ENCODE measurements around the gene WDR18.

The WDR18 gene, protein sequence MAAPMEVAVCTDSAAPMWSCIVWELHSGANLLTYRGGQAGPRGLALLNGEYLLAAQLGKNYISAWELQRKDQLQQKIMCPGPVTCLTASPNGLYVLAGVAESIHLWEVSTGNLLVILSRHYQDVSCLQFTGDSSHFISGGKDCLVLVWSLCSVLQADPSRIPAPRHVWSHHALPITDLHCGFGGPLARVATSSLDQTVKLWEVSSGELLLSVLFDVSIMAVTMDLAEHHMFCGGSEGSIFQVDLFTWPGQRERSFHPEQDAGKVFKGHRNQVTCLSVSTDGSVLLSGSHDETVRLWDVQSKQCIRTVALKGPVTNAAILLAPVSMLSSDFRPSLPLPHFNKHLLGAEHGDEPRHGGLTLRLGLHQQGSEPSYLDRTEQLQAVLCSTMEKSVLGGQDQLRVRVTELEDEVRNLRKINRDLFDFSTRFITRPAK

DNA sequence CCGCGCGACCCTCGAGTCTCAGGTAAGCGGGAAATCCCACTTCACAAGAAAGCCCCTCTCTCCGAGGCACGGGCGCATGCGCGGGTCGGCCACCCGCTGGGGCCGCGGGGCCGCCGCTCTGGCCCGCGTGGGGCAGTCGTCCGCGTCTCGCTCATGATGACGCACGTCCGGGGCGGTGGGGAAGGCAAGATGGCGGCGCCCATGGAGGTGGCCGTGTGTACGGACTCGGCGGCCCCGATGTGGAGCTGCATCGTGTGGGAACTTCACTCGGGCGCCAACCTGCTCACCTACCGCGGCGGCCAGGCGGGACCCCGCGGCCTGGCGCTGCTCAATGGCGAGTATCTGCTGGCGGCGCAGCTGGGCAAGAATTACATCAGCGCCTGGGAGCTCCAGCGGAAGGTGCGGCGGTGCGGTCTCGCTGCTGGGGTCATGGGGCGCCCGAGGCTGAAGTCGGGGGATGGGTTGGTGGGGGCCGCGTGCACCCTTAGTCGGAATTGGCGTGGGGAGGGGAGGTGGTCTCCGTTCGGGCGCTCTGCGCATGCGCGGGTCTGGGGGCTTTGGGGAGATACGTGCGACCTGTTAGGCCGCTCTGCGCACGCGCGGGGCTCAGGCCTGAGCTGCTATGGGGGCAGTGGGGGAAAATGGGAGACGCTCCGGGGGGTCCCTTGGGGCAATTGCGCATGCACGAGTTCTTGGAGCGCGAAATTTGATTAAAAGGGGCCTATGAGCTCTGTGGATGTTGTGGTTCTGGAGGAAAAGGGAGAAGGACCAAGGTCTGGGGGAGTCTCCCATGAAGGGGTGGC, at the start of gene WDR18:
WDR18 (plus strand) TSS at position 181 of the 803 bp plus-strand sequence; CDS start at position 190, 9 bp downstream.
- Histone ChIP-seq H3K36me3 (replicated peaks) (peaks cover 8% of the 10 kb centered on the region), H3K4me3 (ENCODE audit: low read depth, low read length) (peak within 1 kb of the TSS; percentile 91), H3K27ac (peak within 1 kb of the TSS; percentile 61), H3K27me3 (replicated peaks) (no peaks in the 10 kb centered on the region)
- TF ChIP-seq, protein P1, sequence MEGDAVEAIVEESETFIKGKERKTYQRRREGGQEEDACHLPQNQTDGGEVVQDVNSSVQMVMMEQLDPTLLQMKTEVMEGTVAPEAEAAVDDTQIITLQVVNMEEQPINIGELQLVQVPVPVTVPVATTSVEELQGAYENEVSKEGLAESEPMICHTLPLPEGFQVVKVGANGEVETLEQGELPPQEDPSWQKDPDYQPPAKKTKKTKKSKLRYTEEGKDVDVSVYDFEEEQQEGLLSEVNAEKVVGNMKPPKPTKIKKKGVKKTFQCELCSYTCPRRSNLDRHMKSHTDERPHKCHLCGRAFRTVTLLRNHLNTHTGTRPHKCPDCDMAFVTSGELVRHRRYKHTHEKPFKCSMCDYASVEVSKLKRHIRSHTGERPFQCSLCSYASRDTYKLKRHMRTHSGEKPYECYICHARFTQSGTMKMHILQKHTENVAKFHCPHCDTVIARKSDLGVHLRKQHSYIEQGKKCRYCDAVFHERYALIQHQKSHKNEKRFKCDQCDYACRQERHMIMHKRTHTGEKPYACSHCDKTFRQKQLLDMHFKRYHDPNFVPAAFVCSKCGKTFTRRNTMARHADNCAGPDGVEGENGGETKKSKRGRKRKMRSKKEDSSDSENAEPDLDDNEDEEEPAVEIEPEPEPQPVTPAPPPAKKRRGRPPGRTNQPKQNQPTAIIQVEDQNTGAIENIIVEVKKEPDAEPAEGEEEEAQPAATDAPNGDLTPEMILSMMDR (IDR thresholded peaks at IDR 0.05; ENCODE audit: low read depth, low read length, missing control alignments), result no peak
- peak; percentile 82 for DNase-seq
- in situ Hi-C loops (cut with HindIII; ENCODE audit: low pct_ligation_motif_present, low sequenced_read_pairs), result no loop called here

DNA sequence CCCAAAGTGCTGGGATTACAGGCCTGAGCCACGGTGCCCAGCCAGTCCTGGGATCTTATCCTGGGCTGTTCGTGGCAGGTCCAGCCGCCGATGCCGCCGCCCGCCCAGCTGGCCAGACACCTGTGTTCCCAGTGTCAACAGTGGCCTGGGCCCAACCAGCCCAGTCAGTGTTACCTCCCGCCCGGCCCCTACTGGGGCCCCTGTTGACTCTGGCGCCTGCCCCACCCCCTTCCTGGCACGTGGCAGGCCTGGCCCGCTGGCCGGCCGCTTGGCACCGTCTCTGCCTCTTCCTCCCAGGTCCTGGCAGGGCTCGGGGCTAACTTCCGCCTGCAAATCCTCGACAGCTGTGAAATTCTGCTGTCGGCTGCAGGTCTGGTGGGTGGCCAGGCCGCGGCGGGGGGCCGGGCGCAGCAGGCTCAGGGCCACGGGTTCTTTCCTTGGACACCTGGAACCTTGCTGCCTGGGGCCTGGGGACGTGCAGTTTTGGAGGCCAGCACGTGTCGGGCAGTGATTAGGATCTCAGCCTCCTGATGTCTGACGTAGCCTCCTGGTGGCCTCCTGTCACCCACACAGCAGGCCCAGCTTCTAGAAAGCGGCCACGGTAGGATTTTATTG, 49.2 kb upstream of the WDR18 start:
- Histone ChIP-seq H3K36me3 (replicated peaks) (peaks cover 14% of the 10 kb centered on the region), H3K4me3 (ENCODE audit: low read depth, low read length) (no peak overlapping the region), H3K27ac (no peak overlapping the region), H3K27me3 (replicated peaks) (no peaks in the 10 kb centered on the region)
- DNase-seq, result no peak
- in situ Hi-C loops (cut with HindIII; ENCODE audit: low pct_ligation_motif_present, low sequenced_read_pairs), result no loop called here
- TF ChIP-seq, protein P1 (IDR thresholded peaks at IDR 0.05; ENCODE audit: low read depth, low read length, missing control alignments), result no peak

DNA sequence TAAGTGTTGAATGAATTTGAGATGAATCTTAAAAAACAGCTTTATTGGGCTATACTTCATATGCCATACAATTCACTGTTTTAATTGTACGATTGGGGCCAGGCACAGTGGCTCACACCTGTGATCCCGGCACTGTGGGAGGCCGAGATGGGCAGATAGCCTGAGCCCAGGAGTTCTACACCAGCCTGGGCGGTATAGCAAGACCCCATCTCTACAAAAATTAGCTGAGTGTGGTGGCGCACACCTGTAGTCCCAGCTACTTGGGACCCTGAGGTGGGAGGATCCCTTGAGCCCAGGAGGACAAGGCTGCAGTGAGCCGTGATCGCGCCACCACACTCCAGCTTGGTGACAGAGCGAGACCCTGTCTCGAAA, 48.0 kb upstream of the WDR18 start:
- DNase-seq, result no peak
- in situ Hi-C loops (cut with HindIII; ENCODE audit: low pct_ligation_motif_present, low sequenced_read_pairs), result no loop called here
- no peak overlapping the region for H3K4me3 ChIP-seq (ENCODE audit: low read depth, low read length)
- TF ChIP-seq, protein P1 (IDR thresholded peaks at IDR 0.05; ENCODE audit: low read depth, low read length, missing control alignments), result no peak
- H3K36me3 ChIP-seq (replicated peaks), result peaks cover 9% of the 10 kb centered on the region
- H3K27ac ChIP-seq, result no peak overlapping the region
- no peaks in the 10 kb centered on the region for H3K27me3 ChIP-seq (replicated peaks)

DNA sequence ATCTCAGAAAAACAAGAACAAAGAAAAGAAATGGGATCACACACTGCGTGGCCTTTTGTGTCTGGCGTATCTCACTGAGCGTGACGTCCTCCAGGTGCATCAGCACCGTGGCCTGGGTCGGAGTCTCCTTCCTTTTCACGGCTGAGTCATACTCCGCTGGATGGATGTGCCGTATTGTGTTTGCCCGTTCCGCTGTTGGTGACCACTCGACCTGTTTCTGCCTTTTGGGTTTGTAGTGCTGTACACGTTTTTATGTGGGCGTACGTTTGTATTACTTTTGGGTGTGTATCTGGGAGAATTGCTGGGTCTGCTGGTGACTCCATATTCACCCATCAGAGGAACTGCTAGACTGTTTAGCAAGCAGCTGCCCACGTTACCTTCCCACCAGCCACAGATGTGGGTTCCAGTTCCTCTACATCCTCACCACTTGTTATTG, 46.9 kb upstream of the WDR18 start:
- no peaks in the 10 kb centered on the region for H3K27me3 ChIP-seq (replicated peaks)
- TF ChIP-seq, protein P1 (IDR thresholded peaks at IDR 0.05; ENCODE audit: low read depth, low read length, missing control alignments), result no peak
- no peak overlapping the region for H3K4me3 ChIP-seq (ENCODE audit: low read depth, low read length)
- DNase-seq, result no peak
- H3K36me3 ChIP-seq (replicated peaks), result peaks cover 9% of the 10 kb centered on the region
- in situ Hi-C loops (cut with HindIII; ENCODE audit: low pct_ligation_motif_present, low sequenced_read_pairs), result no loop called here
- no peak overlapping the region for H3K27ac ChIP-seq

DNA sequence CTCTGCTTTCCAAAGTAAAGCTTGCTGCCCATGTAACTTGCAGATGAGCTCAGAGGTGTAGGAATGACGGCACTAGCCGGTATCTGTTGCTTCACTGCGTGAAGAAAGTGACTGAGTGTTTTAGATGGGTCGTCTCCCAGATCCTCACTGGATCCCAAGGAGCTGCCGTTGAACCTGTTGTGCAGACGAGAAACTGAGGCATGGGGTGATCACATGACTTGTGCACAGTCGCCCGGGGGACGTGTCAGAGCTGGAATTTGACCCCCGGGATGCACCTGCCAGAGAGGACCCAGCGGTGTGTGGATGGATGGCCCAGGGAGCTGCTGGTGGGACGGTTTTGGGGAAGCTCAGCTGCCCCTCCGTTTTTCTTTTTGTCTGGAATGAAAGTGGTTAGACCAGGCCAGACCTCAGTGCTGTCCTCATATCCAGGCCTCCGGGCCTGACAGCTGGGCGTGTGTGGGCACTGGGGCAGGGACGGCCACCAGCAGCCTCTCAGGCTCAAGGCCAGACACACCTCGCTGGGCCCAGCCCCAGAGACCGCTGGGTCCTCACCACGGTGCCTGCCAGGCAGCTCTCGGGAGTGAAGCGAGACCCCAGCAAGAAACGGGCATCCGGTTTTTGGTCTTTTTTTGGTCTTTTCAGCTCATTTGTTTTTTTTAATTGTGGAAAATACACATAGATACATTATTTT, 45.8 kb upstream of the WDR18 start:
- DNase-seq, result no peak
- TF ChIP-seq, protein P1 (IDR thresholded peaks at IDR 0.05; ENCODE audit: low read depth, low read length, missing control alignments), result no peak
- Histone ChIP-seq H3K27me3 (replicated peaks) (no peaks in the 10 kb centered on the region), H3K4me3 (ENCODE audit: low read depth, low read length) (no peak overlapping the region), H3K27ac (no peak overlapping the region), H3K36me3 (replicated peaks) (peaks cover 15% of the 10 kb centered on the region)
- in situ Hi-C loops (cut with HindIII; ENCODE audit: low pct_ligation_motif_present, low sequenced_read_pairs), result no loop called here
